ENCODE data around the gene ATCAY.
"Not testable (repeated sequence)": the region's sequence is repeated elsewhere in the genome, so short reads cannot be mapped to it uniquely, and the experiment has no call there.

The ATCAY gene

DNA sequence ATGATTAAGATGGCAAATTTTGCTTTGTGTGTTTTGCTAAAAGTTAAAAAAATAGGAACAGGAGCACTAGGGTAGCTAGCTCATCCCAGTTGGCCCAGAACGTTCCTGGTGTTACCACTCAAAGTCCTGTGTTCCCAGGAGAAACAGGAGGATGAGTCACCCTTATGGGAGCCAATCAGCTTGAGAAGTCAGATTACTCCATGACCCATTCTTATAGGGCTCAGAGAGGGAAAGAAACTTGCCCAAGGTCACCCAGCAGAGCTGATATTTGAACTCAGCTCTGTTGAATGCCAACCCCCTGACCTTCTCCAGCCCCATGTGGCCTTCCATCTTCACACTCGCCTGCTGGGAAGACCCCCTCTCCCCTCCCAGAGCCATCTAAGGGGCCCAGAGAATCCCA is 65.4 kb downstream of the ATCAY start:
- Mint-ChIP-seq H3K9me3 (no peaks in the 10 kb centered on the region), H3K4me3 (no peak overlapping the region), H3K27me3 (peaks cover 29% of the 10 kb centered on the region), H3K36me3 (no peaks in the 10 kb centered on the region), H3K4me1 (peaks cover 6% of the 10 kb centered on the region), H3K27ac (no peak overlapping the region)
- ATAC-seq, result no peak

DNA sequence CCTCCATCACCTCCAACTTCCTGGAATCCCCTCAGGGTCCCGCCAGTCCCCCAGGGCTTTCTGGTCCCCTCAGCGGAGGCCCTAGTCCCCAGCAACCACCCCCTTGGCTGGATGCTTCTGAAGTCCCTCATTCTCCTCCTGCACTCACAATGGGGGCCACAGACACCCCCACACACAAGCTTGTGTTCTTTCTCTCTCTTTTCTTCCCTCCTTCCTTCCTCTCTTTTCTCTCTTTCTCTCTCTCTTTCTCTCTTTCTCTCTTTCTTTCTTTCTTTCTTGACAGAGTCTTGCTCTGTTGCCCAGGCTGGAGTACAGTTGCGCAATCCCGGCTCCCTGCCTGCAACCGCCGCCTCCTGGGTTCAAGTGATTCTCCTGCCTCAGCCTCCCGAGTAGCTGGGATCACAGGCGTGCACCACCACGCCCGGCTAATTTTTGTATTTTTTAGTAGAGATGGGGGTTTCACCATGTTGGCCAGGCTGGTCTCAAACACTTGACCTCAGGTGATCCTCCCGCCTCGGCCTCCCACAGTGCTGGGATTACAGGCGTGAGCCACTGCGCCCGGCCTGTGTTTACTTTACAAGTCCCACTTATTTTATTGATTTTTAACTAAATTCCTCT is 66.9 kb downstream of the ATCAY start:
- H3K27ac Mint-ChIP-seq, H3K36me3 Mint-ChIP-seq, H3K9me3 Mint-ChIP-seq, ATAC-seq, H3K4me3 Mint-ChIP-seq: not testable (repeated sequence)
- Mint-ChIP-seq H3K27me3 (peaks cover 36% of the 10 kb centered on the region), H3K4me1 (peaks cover 20% of the 10 kb centered on the region)

DNA sequence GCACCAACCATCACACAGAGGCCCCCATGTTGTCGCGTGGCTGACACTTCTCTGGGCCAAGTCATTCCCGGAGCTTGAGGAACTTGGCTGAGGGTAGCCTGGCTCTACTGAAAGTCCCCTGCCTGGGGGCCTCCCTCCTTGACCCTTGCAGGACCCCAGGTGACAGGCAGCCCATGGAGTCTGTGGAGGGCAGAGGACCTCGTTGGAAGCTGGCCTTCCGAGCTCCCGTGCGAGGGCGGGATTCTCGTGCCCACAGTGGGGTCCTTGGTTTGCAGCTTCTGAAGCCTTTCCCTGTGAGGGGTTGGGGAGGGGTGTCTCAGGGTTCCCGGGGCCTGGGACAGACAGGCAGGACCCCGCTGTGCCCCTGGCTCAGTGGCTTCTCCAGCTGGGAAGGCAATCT is 68.8 kb downstream of the ATCAY start:
- Mint-ChIP-seq H3K9me3 (no peaks in the 10 kb centered on the region), H3K36me3 (no peaks in the 10 kb centered on the region), H3K4me3 (no peak overlapping the region), H3K27ac (no peak overlapping the region), H3K4me1 (peaks cover 22% of the 10 kb centered on the region), H3K27me3 (peaks cover 46% of the 10 kb centered on the region)
- ATAC-seq, result no peak

DNA sequence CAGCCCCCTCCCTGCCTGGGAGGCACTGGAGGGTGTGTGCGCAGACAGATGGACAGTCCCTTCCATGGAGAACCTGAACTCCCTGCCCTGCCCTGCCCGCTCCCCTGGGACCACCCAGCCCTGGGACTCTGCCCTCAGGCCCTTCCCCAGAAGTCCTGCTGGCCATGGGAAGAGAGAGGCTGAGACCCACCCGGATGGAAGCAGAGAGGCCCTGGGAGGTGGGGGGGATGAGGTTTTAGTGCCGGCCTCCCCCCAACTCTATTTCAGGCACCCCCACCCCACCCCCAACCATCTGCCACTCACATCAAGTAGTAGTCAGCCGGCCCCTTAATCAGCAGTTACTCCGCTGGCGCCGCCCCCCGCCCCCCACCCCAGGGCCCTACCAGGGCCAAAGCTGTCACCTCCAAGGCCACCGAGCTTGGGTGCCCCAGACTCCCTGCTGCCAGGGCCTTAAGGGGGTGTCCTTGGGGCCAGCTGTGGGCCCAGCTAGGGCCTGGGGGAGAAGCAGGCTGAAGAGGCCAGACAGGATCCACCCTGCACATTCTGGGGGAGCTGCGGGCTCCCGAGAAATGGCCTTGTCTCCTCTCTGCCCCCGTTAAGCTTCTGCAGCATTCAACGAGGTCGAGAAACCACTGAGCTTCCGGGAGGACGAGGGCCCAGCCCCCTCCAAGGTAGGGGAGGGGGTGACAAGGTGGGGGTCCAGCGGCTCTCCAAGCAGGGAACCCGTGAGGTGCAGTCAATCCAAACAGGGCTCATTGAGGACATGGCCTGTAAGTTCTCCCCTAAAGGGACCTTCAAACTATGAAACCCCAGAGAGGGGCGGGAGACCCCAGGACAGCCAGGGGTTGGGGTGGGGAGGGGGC is 69.7 kb downstream of the ATCAY start:
- Mint-ChIP-seq H3K27me3 (peaks cover 46% of the 10 kb centered on the region), H3K4me1 (peaks cover 20% of the 10 kb centered on the region), H3K36me3 (peaks cover 6% of the 10 kb centered on the region), H3K4me3 (no peak overlapping the region), H3K27ac (no peak overlapping the region), H3K9me3 (no peaks in the 10 kb centered on the region)
- no peak for ATAC-seq

DNA sequence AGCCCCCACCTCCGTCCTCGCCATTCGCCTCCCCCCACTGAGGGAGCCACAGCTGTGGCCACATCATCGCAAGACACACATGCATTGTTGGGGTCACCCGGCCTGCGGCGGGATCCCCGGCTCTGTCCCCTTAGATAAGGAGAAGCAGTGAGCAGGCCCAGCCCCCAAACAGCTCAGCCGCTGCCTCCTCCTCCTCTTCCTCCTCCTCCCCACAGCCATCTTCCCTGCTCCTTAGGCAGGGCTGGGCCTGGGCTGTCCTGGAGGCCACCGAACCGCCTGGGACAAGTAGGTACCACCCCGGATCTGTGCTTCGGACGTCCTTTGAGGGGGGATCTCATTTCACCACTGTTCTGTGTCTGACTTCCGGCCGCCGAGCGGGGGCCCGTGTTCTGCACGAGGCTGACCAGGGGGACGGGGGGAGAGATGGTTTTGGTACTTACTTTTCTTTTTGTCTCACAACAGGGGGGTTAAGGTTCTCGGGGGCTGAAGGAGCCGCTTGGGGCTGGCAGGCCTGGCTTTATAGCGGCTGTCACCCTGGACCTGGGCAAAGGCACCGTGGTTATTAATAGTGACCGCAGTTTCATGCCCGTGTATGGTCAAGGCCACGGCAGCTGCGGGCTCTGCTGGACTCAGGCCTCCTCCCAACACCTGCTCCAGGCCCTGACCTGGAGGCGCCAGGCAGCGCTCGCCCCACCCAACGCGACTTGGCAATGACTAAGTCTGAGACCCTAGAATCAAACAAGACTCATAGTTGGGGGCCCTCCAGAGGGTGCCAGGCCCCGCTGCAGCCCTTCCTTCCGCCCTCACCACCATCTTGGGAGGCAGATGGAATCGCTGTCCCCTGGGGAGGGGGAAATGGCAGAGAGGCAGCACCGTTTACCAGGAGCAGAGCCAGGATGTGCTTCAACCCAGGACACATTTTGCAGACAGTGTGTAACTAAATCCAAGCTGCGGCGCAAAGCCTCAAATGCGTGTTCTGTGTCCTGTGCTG is 70.7 kb downstream of the ATCAY start:
- peak overlapping the region; percentile 11 for H3K4me3 Mint-ChIP-seq
- peaks cover 15% of the 10 kb centered on the region for H3K36me3 Mint-ChIP-seq
- H3K4me1 Mint-ChIP-seq, result peaks cover 20% of the 10 kb centered on the region
- no peaks in the 10 kb centered on the region for H3K9me3 Mint-ChIP-seq
- peaks cover 44% of the 10 kb centered on the region for H3K27me3 Mint-ChIP-seq
- peak; percentile 29 for ATAC-seq
- no peak overlapping the region for H3K27ac Mint-ChIP-seq

DNA sequence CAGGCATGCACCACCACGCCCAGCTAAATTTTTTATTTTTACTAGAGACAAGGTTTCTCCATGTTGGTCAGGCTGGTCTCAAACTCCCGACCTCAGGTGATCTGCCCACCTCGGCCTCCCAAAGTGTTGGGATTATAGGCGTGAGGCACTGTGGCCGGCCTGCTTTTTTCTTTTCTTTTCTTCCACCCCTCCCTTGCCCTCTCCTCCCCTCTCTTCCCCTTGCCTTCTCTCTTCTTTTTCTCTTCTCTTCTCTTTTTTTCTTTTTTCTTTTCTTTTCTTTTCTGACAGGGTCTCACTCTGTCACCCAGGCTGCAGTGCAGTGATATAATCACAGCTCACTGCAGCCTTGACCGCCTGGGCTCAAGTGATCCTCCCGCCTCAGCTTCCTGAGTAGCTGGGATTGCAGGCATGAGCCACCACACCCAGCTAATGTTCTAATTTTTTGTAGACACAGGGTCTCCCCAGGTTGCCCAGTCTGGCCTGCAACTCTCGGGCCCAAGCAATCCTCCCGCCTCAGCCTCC is 72.3 kb downstream of the ATCAY start:
- H3K4me1 Mint-ChIP-seq, result peaks cover 20% of the 10 kb centered on the region
- not testable (repeated sequence) for H3K27ac Mint-ChIP-seq, H3K4me3 Mint-ChIP-seq, ATAC-seq, H3K9me3 Mint-ChIP-seq
- peaks cover 28% of the 10 kb centered on the region for H3K27me3 Mint-ChIP-seq
- peaks cover 24% of the 10 kb centered on the region for H3K36me3 Mint-ChIP-seq

DNA sequence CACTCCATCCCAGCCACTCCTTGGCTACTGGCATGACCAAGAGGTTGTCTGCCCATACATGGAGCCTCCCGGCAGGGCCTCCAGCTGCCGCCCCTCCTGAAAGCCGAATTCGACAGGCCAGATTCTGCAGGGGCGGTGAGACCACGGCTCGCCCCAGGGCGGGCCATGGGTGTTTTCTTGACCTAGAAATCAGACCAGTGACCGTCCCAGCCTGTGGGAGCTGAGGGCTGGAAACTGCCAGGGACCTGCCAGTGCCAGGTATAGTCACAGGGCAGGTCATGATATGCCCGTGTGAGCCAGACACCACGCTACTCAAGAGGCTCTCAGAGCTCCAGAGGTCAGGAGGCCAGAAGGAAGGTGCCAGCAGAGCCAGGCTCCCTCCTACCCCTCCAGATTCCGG is 73.6 kb downstream of the ATCAY start:
- H3K36me3 Mint-ChIP-seq, result peaks cover 30% of the 10 kb centered on the region
- peaks cover 20% of the 10 kb centered on the region for H3K4me1 Mint-ChIP-seq
- no peak for ATAC-seq
- peaks cover 27% of the 10 kb centered on the region for H3K27me3 Mint-ChIP-seq
- H3K4me3 Mint-ChIP-seq, result no peak overlapping the region
- H3K9me3 Mint-ChIP-seq, result no peaks in the 10 kb centered on the region
- H3K27ac Mint-ChIP-seq, result no peak overlapping the region

DNA sequence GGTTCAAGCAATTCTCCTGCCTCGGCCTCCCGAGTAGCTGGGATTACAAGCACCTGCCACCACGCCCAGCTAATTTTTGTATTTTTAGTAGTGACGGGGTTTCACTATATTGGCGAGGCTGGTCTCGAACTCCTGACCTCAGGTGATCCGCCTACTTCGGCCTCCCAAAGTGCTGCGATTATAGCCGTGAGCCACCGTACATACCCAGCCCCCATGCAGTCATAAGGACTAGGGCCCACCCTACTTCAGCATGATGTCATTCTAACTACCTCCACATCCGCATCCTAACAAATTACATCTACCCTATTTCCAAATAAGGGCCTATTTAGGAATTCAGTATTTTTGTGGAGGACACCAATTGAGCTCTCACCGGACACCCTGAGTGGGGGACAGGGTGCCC is 74.8 kb downstream of the ATCAY start:
- H3K27ac Mint-ChIP-seq, H3K9me3 Mint-ChIP-seq, ATAC-seq, H3K4me3 Mint-ChIP-seq: not testable (repeated sequence)
- peaks cover 27% of the 10 kb centered on the region for H3K27me3 Mint-ChIP-seq
- peaks cover 20% of the 10 kb centered on the region for H3K4me1 Mint-ChIP-seq
- peaks cover 38% of the 10 kb centered on the region for H3K36me3 Mint-ChIP-seq

DNA sequence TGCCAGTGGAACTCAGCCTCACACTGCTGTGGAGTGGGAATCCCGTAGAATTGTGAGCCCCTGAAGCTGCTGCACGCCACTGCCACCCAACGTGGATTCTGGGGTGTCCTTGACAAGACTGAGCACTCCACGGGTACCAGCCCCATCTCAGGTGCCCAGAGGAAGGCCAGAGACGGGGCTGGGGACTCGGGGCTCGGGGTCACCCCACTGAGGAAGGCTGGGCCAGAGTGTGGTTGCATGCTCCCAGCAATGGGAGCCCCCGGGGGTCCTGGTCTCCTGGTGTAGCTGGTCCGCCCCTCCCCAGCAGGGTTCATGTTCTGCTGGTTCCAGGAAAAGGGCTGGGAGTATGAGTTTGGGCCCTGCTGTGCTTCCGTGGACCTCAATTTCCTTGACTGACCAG is 75.2 kb downstream of the ATCAY start:
- Mint-ChIP-seq H3K27me3 (peaks cover 27% of the 10 kb centered on the region), H3K9me3 (no peaks in the 10 kb centered on the region), H3K4me1 (peaks cover 20% of the 10 kb centered on the region), H3K4me3 (no peak overlapping the region), H3K27ac (no peak overlapping the region), H3K36me3 (peaks cover 41% of the 10 kb centered on the region)
- no peak for ATAC-seq

DNA sequence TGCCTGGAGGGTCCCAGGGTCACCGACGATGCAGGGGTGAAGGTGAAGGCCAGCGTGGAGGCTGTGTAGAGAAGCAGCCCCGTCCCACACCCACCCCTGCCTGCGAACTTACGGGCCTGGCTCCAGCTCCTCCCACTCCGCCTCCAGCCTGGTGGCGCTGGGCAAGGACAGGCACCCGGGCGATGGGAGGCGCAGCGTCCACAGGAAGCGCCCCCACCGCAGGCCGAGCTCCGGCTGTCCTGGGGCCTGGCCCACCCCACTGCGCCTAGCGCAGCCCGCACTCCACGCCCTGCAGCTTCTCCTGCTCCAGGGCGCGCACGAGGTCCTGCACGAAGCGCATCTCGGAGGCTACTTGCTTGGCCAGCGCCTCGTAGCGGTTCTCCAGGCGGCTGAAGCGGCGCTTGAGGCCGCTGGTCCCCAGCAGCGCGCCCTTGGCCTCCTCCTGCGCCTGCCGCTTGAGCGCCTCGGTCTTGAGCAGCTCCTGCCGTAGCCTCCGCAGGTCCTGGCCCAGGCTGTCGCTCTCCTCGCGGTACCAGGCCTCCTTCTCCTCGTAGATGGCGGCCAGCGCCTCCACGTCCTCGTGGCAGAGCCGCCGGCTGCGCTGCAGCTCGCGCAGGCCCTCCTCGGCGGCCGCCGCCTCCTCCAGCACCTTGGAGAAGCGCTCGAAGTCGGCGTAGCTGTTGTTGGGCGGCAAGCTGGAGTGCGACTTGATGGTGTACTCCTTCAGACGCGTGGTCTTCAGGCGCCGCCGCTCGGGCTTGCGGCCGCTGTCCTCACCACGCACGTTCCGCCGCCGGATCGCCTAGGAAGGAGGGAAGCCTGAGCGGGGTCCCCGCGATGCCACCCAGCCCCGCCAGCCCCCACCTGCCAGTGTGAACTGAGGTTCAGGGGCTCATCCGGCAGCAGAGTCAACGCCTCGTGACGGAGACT is 78.6 kb downstream of the ATCAY start:
- H3K36me3 Mint-ChIP-seq, result peaks cover 64% of the 10 kb centered on the region
- no peaks in the 10 kb centered on the region for H3K27me3 Mint-ChIP-seq
- H3K4me1 Mint-ChIP-seq, result no peaks in the 10 kb centered on the region
- peak; percentile 24 for ATAC-seq
- H3K27ac Mint-ChIP-seq, result no peak overlapping the region
- no peaks in the 10 kb centered on the region for H3K9me3 Mint-ChIP-seq
- H3K4me3 Mint-ChIP-seq, result no peak overlapping the region

DNA sequence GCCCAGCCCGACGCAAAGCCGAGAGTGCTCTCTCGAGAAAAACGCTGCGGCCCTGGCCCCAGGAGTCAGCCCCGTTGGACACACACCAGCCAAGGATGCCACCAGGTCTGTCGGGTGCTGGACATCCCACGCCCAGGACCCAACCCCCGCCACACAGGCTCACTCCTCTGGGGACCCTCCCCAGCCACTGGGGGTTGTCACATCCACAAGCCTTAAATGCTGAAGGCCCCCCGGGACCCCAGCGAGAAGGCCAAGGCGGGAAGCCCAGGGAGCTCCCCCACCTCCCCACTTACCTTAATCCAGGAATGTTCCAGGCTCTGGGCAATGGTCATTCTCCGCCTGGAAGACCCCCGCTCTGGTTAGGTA is 79.3 kb downstream of the ATCAY start:
- H3K36me3 Mint-ChIP-seq, result peaks cover 66% of the 10 kb centered on the region
- no peak overlapping the region for H3K27ac Mint-ChIP-seq
- no peaks in the 10 kb centered on the region for H3K4me1 Mint-ChIP-seq
- no peak overlapping the region for H3K4me3 Mint-ChIP-seq
- H3K27me3 Mint-ChIP-seq, result no peaks in the 10 kb centered on the region
- no peaks in the 10 kb centered on the region for H3K9me3 Mint-ChIP-seq
- ATAC-seq, result no peak

DNA sequence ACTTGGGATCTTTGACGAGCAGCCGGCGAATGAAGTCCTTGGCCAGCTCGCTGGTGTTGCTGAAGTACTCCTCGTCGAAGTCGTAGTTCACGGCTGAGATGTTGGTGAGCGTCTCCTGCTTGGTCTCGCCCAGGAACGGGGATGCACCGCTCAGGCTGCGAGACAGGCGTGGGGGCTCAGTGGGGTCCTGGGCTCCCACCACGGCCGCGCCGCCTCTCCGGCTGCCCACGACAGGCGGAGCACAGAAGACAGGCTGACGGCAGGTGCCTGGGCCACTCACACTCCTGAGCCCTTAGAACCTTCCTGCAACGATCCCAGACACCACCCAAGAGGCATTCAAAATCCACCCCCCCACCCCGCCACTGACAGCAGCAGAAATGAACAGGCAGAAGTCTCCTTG is 80.5 kb downstream of the ATCAY start:
- Mint-ChIP-seq H3K4me3 (no peak overlapping the region), H3K4me1 (no peaks in the 10 kb centered on the region), H3K27ac (no peak overlapping the region), H3K27me3 (no peaks in the 10 kb centered on the region), H3K36me3 (peaks cover 59% of the 10 kb centered on the region), H3K9me3 (no peaks in the 10 kb centered on the region)
- no peak for ATAC-seq

DNA sequence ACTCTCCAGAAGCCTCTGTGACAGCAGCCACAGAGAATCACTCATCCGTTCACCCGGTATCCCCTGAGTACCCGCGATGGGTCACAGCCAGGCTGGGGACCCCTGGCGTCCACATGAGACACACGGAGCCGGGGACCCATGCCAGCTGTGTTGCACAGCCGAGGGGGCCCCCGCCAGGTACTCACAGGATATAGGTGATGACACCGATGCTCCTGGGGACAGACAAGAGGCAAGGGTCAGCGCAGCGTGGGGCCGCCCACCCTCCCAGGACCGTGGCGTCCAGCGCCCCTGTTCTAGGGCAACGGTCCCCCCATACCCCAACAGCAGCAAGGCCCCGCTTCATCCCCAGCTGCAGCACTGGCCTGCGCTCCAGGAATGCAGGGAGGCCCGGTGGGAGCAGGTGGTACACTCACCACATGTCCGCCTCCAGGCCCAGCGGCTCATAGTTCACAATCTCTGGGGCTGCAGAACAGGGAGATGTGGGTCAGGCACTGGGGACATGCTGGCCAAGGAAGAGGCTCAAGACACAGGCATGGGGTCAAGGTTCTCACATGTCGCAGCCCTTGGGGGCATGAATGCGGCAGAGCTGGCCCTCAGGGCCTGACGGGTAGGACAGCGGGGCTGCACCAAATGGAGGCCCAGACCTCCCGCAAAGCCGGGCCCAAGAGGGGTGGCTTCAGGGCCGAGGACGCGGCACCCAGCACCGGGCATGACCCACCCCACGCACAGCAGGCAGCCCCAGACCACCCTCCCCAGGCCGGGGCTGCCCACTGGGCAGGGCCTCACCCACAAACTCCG is 83.2 kb downstream of the ATCAY start:
- Mint-ChIP-seq H3K27ac (no peak overlapping the region), H3K27me3 (no peaks in the 10 kb centered on the region), H3K9me3 (no peaks in the 10 kb centered on the region), H3K4me1 (peaks cover 7% of the 10 kb centered on the region), H3K4me3 (no peak overlapping the region), H3K36me3 (peaks cover 52% of the 10 kb centered on the region)
- no peak for ATAC-seq

Data from stimulated activated memory B cell treated with anti-CD40 and anti-IgM and Interleukin-4, amounts not matched to agents 10 μg/mL and 1 μg/mL and 100 μg/mL, for 72 hours (primary cell).